ENCODE data around the gene SCD5.

SCD5 gene

GRCh38 chr4:82691431-82691830 is 107.2 kb downstream of the SCD5 start:
- DNase-seq (ENCODE audit: low read depth in 2 of 2) = no peak

GRCh38 chr4:82688091-82688795 is 110.4 kb downstream of the SCD5 start:
- no peak for DNase-seq (ENCODE audit: low read depth in 2 of 2)

- no peak for DNase-seq (ENCODE audit: low read depth in 2 of 2)
Observed at GRCh38 chr4:82687531-82687930, 111.1 kb downstream of the SCD5 start.

- no peak for DNase-seq (ENCODE audit: low read depth in 2 of 2)
Observed at GRCh38 chr4:82681754-82682153, 116.8 kb downstream of the SCD5 start.

GRCh38 chr4:82680834-82681233 is 117.8 kb downstream of the SCD5 start:
- no peak for DNase-seq (ENCODE audit: low read depth in 2 of 2)

DNA sequence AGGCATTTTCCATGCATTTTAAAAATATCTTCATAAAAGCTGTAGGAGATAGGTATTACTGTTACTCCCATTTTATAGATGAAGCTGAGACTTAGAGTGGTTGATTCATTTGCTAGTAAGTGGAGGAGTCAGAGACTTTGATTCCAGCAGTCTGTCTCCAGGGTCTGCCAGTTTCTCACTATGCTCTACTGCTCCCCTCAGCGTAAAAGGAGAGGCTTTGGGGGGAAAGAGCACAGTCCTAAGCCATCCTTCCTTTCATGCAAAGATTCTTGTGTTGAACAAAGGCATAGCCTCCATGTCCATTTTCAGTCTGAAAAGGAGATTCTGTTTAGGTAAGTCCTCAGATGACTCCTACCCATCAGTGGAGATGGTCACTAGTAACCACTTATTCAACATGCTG is 119.1 kb downstream of the SCD5 start:
- no peak for DNase-seq (ENCODE audit: low read depth in 2 of 2)

DNA sequence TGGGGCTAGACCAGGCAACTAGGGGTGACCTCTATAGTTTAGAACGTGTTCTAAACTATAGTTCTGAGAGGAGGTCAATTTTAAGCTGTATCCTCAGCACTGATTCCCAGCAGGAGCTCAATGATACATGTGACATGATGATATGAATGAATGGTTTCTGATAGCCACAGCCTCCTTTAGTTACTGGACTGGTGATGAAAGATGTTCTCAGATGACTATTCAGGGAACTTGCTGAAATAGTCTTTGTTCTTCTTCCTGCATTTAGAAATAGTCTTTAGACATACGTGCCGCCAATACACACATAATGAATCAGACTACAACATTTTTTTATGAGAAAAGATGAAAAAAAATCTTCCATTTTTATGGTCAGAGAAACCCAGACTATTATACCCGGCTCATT is 120.5 kb downstream of the SCD5 start:
- DNase-seq (ENCODE audit: low read depth in 2 of 2) = no peak

DNA sequence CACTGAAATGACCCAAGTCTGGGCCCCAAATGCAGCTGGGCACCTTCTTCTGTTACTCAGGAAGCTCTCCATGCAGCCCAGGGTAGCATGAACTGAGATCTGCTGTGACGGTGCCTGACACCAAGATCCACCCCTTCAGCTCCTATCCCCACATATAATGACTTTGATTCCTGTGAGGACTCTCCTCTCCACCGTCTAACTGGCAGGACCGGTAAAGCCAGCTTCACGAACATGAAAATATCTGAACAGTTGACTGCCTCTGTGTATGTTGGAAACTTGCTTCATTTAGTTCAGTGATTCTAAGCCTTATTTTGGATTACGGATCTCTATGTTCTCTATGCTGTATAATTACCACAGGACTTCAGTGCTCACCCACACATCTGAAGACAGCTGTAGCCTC is 121.3 kb downstream of the SCD5 start:
- no peak for DNase-seq (ENCODE audit: low read depth in 2 of 2)

GRCh38 chr4:82667761-82668480 is 130.7 kb downstream of the SCD5 start:
- no peak for DNase-seq (ENCODE audit: low read depth in 2 of 2)

DNA sequence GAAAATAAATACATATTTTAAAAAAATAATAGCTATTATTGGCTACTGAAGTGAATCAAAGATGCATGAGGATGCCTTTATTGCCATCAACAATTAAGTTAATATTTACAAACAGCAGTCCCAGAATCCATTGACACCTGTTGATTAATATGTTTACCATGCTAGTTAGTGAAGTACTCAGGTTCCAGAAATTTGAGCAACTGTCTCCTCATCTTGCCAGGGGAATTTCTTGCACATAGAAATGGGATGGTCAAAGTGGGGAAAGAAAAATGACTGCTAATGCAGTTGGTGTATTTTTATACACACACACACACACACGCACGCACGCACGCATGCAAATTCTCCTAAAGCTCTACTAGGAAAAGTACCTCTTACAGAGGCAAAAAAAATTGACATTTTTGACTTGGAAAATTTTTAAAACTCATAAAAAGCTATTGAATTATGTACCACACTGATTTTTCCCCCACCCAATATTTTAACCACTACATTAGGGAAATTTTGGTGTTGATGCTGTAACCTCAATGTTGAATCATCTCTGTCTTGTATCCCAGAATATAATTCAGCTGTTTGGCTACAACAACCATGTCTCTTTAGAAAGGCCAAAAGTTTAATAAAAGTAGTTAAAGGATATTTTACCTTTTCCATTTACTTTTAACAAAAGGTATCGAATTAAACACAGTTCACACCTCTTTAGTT is 131.5 kb downstream of the SCD5 start:
- no peak for DNase-seq (ENCODE audit: low read depth in 2 of 2)

- no peak for DNase-seq (ENCODE audit: low read depth in 2 of 2)
Observed at GRCh38 chr4:82661181-82661992, 137.2 kb downstream of the SCD5 start.

GRCh38 chr4:82652062-82652461 is 146.5 kb downstream of the SCD5 start:
- DNase-seq (ENCODE audit: low read depth in 2 of 2) = no peak

DNA sequence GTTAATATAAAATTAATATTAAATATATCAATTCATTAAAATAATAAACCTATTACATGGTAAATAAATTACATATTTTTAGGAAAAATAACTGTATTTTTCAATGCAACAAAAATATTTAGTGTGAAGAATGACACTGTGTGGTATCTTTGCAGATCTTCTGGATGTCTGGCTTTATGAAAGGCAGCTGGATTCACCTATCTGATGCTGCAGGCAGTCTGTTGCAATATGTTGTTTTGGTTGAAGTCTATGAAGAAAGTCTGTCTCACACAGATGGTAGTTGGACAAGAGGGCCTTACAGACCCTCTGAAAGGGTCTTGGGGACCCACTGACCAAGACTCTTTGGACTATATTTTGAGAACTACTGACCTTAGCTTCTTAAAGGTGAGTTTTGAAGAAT is 147.7 kb downstream of the SCD5 start:
- no peak for DNase-seq (ENCODE audit: low read depth in 2 of 2)

DNA sequence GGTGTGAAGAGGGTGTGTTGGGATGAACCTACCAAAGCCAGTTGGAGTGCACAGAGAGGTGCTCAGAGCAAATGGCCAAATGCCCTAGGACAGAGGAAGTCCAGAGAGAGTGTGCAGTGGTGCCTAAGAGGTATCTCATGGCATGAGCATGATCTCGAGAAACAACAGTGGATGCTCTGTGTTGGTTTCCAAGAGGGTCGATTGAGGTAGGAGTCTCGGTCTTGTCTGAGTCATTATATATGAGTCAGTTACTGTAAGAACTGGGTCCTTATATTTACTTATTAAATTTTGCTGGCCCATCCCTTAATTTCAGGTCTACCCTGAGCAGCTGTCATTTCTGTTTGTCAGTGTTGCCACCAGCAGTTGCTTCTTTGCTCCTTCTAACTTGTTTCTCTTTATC is 150.2 kb downstream of the SCD5 start:
- DNase-seq (ENCODE audit: low read depth in 2 of 2) = no peak

DNA sequence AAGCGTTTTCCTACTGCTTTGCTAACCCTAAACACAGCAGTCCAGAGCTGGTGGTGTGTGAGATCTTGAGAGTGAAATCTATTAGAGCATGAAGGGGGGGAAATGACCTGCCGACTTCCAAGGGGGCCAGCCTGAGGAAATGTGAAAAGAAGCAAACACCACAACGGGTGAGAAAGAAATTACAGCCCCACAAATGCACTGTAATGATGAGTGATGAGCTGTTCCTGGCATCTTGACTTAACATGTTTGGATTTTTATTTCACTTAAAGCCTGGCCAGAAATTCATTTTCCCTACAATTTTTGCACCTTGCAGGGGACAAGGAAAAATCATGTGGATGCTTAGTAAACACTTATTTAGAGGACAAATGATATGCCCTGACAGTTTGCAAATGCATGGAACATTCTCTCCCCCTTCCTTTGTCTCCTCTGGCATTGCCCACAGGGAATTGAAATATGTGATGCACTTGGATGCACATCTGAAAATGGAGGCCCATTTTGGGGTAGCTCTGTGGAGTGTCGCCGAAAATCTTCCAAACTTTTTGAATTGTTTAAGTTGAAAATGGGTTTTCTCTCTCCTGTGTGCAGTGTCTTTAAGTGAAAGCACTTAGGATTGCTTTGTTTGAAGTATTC is 152.5 kb downstream of the SCD5 start:
- no peak for DNase-seq (ENCODE audit: low read depth in 2 of 2)

- DNase-seq (ENCODE audit: low read depth in 2 of 2) = no peak
Observed at GRCh38 chr4:82644734-82645126, 153.9 kb downstream of the SCD5 start.

- no peak for DNase-seq (ENCODE audit: low read depth in 2 of 2)
Observed at GRCh38 chr4:82643994-82644733, 154.4 kb downstream of the SCD5 start.

GRCh38 chr4:82642331-82642730 is 156.3 kb downstream of the SCD5 start:
- no peak for DNase-seq (ENCODE audit: low read depth in 2 of 2)

- no peak for DNase-seq (ENCODE audit: low read depth in 2 of 2)
Observed at GRCh38 chr4:82640540-82640939, 158.1 kb downstream of the SCD5 start.

GRCh38 chr4:82639971-82640370 is 158.6 kb downstream of the SCD5 start:
- no peak for DNase-seq (ENCODE audit: low read depth in 2 of 2)

GRCh38 chr4:82638479-82638878 is 160.1 kb downstream of the SCD5 start:
- DNase-seq (ENCODE audit: low read depth in 2 of 2) = no peak

Measured in activated CD4-positive, alpha-beta T cell treated with anti-CD3 and anti-CD28 coated beads for 24 hours (primary cell).